Measurements from ENCODE around the gene SLC26A2.

The SLC26A2 gene

GRCh38 chr5:149961186-149961685 is 678 bp downstream of the SLC26A2 start:
- DNase-seq (ENCODE audit: low read depth in 1 of 2, low spot score in 1 of 2): no peak

DNA sequence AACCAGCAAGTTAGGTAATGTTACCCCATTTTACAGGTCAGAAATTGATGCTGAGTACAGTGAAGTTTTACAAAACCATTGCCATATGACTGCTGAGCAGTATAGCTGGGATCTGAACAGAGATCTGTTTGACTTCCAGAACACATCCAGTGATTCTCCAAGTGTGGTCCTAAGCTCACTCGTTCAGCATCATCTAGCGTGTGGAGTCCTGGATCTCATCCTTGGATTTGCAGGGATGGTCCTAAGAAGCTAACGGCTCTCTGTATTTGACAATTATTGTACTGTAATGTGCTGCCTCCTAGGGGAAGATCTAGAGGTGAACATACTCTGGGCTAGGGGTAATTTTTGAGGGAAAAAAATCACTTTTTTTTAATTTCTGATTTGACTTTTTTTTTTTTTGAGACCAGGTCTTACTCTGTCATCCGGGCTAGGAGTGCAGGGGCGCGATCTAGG is 1.4 kb downstream of the SLC26A2 start:
- DNase-seq (ENCODE audit: low read depth in 1 of 2, low spot score in 1 of 2): no peak

DNA sequence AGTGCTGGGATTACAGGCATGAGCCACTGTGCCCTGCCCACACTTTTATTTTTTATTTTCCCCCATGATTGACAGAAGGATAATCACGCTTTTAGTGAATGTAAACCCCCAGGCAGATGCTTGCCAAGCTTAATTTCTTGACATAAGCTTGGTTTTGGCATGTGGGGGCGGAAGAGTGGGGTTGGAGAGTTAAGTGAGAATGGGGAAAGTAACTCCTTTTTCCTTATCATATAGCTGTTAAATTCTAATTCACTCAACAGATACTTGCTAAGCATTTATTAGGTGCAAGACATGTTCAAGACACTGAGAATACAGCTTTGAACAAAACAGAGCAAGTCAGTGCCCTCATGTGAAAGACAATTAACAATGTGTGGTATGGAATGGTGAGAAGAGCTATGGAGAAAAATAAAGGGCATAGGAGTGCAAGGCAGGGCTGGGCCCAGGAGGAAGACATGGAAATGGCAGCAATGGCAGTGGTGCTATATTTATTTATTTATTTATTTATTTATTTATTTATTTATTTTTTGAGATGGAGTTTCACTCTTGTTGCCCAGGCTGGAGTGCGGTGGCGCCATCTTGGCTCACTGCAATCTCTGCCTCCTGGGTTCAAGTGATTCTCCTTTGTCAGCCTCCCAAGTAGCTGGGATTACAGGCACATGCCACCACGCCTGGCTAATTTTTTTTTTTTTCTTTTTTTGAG is 2.2 kb downstream of the SLC26A2 start:
- no peak for DNase-seq (ENCODE audit: low read depth in 1 of 2, low spot score in 1 of 2)

DNA sequence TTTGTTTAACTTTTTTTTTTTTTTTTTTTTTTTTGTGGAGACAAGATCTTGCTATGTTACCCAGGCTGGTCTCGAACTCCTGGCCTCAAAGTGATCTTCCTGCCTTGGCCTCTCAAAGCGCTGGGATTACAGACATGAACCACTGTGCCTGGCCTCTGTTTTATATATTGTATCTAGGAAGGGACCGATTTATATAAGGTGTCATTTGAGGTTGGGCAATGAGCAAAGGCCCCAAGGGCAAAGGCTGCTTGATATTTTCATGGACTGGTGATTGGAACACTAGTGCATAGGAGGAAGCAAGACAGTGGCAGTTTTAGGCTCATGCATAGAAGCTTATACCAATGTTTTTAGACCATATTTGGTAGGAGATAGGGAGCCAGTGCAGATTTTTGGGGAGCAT is 3.2 kb downstream of the SLC26A2 start:
- no peak for DNase-seq (ENCODE audit: low read depth in 1 of 2, low spot score in 1 of 2)

DNA sequence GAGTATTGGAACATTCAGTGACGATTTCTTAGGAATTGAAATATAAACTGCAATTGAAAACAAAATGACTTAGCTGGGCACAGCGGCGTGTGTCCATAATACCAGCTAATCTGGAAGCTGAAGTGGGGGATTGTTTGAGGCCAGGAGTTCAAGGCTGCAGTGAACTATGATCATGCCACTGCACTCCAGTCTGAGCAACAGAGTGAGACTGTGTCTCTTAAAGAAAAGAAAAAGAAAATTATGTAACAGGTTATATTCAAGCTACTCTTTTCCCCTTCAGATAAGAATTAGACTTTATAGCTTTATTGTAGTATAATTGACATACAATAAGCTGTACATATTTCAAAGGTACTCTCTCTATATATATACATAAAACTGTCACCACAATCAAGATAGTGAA is 6.4 kb downstream of the SLC26A2 start:
- no peak for DNase-seq (ENCODE audit: low read depth in 1 of 2, low spot score in 1 of 2)

GRCh38 chr5:149969181-149969930 is 8.8 kb downstream of the SLC26A2 start:
- no peak for DNase-seq (ENCODE audit: low read depth in 1 of 2, low spot score in 1 of 2)

DNA sequence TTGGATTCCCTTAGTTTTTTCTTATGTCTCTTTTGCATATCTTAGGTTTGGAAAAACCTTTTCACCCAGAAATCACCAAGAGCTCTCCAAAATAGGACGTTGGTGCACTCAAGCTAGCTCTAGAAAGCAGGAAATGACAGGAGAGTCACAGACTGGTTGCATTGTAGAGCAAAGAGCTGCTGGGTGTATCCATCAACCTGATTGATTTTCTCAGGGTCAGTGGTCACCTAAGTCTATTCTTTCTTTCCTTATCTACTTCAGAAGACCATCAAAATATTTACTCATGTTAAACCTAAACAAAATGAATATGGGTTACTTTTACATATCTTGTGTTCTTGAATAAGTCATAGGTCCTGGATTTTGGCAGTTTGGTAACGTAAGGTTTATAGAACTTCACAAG is 14.9 kb downstream of the SLC26A2 start:
- DNase-seq (ENCODE audit: low read depth in 1 of 2, low spot score in 1 of 2): no peak

DNA sequence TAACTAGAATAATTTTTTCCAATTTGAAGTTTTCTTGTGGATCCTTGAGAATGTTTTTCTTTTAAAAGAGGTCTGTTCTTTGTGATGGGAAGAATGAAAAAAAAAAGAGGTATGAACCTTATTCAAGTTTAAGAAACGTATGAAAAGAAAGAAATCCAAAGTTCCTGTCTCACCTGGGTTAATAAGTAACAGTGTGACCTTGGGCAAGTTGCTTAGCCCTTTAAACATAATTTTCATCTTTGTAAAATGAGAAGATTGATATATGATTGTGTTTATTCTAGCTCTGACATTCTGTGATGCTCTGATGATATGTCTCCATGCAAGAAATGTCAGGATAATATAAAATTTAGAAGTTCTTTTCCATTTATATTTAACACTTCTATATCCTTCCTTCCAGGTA is 19.3 kb downstream of the SLC26A2 start:
- no peak for DNase-seq (ENCODE audit: low read depth in 1 of 2, low spot score in 1 of 2)

- no peak for DNase-seq (ENCODE audit: low read depth in 1 of 2, low spot score in 1 of 2)
Observed at GRCh38 chr5:149981206-149981605, 20.6 kb downstream of the SLC26A2 start.

GRCh38 chr5:149982505-149982904 is 21.9 kb downstream of the SLC26A2 start:
- DNase-seq (ENCODE audit: low read depth in 1 of 2, low spot score in 1 of 2): no peak

- DNase-seq (ENCODE audit: low read depth in 1 of 2, low spot score in 1 of 2): no peak
Observed at GRCh38 chr5:149988126-149988525, 27.6 kb downstream of the SLC26A2 start.

- DNase-seq (ENCODE audit: low read depth in 1 of 2, low spot score in 1 of 2): peak; percentile 17 to 58
Observed at GRCh38 chr5:149990518-149991376, 30.2 kb downstream of the SLC26A2 start.

DNA sequence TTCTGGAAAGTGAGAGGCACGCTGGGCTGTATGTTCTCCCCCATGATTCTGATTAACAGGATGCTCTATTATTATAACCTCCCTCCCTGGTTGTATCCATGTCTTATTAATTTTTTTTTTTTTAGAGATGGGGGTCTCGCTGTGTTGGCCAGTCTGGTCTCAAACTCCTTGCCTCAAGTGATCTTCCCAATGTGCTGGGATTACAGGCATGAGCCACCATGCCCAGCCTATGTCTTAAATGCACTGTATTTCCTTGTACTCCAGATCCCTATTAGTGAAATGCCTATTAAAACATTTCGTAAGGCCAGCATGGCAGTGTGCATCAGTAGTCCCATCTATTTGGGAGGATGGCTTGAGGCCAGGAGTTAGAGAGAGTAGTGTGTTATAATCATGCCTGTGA is 32.9 kb downstream of the SLC26A2 start:
- DNase-seq (ENCODE audit: low read depth in 1 of 2, low spot score in 1 of 2): no peak

DNA sequence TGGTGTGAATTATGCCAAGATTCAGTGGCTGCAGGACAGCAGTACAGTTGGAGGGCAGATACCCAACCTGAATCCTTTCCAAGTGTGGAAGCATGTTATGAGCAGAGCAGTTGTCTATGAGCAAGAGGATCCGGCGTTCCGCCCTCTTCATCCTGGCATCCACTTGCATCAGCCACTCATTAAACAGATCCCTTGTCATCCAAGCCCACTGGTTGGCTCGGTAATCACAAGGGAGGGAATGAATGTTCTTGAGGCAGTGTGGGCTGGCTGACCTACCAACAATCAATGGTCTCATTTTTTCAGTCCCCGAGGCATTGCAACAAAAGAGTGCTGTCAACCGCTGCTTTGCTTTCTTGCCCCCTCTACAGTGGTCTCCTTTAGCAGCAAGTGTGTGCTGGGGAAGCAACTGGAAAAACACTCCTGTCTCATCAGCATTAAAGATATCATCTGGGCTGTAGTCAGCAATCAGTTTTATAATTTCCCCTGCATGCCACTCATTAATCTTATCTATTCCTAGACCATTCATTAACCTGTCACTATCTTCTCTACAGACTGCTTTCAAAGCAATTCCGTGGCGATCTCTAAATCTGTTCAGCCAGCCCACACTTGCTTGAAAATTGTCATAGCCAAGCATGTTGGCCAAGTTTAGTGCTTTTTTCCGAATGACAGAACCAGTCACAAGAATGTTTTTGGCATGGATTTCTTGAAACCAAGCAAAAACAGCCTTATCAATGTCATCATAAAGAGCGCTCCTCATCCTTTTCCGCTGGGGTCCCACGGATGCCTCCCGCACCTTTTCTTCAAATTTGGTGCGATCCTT is 35.0 kb downstream of the SLC26A2 start:
- DNase-seq (ENCODE audit: low read depth in 1 of 2, low spot score in 1 of 2): no peak

- no peak for DNase-seq (ENCODE audit: low read depth in 1 of 2, low spot score in 1 of 2)
Observed at GRCh38 chr5:149996205-149996890, 35.8 kb downstream of the SLC26A2 start.

DNA sequence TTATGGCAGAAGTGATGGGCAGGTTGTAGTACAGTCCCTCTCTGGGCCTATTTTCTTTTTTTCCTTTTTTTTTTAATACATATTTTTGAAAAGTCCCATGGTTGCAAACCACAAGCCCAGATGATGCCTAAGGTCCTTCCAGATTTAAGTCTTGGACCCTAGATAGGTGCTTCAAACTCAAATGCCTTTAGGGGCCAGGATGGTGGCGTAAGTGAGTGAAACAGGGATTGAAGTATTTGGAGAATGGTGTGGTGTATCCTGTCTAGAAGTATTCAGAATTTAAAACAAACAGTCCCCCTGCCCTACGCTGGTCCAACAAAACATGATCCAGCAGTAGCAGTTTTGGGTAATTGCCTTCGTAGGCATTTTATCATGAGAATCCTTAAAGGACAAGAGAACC is 37.7 kb downstream of the SLC26A2 start:
- DNase-seq (ENCODE audit: low read depth in 1 of 2, low spot score in 1 of 2): no peak

DNA sequence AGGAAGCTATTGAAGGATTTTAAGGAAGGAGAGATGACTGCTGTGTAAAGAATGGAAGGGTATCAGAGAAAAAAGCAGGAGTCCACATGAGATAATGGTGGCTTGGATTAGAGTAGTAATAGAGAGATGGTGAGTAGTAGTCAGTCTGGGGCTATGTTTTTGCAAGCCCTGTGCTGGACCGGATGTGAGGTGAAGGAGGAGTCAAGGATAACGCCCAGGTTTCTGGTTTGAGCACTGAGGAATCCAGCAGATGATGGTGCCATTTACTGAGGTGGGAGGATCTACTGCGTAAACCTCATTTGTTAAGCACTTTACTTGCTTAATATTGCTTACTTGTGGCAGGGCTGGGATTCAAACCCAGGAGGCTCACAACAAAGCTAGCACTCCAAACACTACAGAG is 38.8 kb downstream of the SLC26A2 start:
- no peak for DNase-seq (ENCODE audit: low read depth in 1 of 2, low spot score in 1 of 2)

DNA sequence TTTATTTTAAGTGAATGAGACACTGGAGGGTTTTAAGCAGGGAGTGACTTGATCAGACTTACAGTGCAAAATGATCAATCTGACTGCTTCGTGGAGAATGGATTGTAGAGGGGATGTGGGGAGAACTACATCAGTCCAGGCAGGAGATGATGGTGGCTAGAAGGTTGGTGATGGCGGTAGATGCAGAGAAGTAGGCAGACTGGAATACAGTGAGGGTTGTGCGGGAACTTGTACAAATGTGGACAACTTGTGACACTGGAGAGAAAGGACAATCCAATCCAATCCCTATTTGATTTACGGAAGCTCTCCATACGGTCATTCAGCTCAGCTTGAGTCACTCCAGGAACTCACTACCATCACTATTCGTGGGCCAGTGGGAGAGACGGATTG is 39.3 kb downstream of the SLC26A2 start:
- DNase-seq (ENCODE audit: low read depth in 1 of 2, low spot score in 1 of 2): no peak

- DNase-seq (ENCODE audit: low read depth in 1 of 2, low spot score in 1 of 2): peak; percentile 77 to 85
Observed at GRCh38 chr5:150000256-150000989, 39.9 kb downstream of the SLC26A2 start, which contains the start of the genes HMGXB3 and TIGD6. TSS of gene HMGXB3 (plus strand) at chr5:150000739. CDS start at chr5:150004853, 4,114 bp downstream. TSS of gene TIGD6 (minus strand) at chr5:150000654. CDS start at chr5:149996348, 4,306 bp downstream.
